Panc1 (cell line): Measurements from ENCODE around the gene AKT1S1.

Experiments used
- CTCF ChIP-seq: fragments of 450-650 bp; IDR thresholded peaks from 2 replicates; pipeline ENCODE4 v1.5.1; 2017; ENCODE audit warnings: mild to moderate bottlenecking
- POLR2AphosphoS5 ChIP-seq: IDR thresholded peaks from 2 replicates; pipeline ENCODE4 v1.6.1; 2012; ENCODE audit warnings: mild to moderate bottlenecking, low read depth, low read length, moderate library complexity
- SIN3A ChIP-seq: IDR thresholded peaks from 2 replicates; pipeline ENCODE4 v1.6.1; 2012; ENCODE audit warnings: low read depth, mild to moderate bottlenecking, low read length, moderate library complexity, borderline replicate concordance; ENCODE audit not compliant: insufficient read depth
- TCF7L2 ChIP-seq: IDR thresholded peaks from 2 replicates; pipeline ENCODE4 v1.6.1; 2011; ENCODE audit warnings: mild to moderate bottlenecking, low read depth, low read length, inconsistent platforms

GRCh38 chr19:49894011-49894664, 17.0 kb upstream of the AKT1S1 start:
- TF ChIP-seq CTCF (no peak), POLR2AphosphoS5 (no peak), SIN3A (no peak), TCF7L2 (no peak)
